ENCODE measurements around the gene TNPO3.

Gene TNPO3

DNA sequence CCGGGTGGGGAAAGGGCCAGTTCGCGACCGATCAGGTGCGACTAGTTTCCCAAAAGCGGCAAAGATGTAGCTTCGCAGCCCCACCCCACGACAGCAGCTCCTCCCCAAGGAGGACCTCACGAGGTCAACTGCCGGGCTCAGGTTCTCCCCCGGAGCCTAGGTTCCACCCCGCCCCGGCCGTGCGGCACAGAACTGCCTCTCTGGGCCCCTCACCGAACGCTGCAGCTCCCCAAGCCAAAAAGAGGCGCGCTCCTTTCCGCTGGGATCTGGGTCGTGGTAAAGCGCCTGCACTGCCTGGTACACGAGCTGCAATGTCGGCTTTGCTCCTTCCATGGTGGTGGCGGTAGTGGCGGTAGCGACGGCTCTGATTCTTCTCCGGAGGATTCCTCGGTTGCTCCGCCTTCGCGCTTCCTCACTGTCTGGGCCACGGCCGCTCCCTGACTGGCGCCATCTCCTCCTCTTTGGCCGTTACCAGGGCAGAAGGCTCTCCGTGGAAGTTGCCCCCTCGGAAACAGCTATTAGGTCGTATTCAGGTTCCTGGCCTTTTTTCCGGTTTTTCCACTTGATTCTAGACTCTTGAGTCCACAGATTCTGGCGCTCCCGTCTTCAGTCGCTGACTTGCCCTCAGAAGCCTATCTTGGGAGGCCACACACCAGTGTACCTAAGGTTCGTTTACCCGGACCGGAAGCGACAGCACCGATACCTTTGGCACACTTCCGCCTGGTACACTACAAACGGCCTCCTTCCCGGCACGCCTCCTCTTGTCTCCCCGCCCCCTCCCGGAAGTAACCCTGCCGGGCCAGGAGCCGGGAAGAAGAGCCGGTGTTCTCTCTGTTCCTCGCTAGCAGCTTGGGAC lies at the start of gene TNPO3:
TNPO3 (minus strand) TSS at position 674 of the 856 bp plus-strand sequence; CDS start at position 333, 341 bp downstream.
- peak; percentile 83 to 93 (median 86) for DNase-seq (ENCODE audit: low read depth in 4 of 4, low spot score in 1 of 4)

DNA sequence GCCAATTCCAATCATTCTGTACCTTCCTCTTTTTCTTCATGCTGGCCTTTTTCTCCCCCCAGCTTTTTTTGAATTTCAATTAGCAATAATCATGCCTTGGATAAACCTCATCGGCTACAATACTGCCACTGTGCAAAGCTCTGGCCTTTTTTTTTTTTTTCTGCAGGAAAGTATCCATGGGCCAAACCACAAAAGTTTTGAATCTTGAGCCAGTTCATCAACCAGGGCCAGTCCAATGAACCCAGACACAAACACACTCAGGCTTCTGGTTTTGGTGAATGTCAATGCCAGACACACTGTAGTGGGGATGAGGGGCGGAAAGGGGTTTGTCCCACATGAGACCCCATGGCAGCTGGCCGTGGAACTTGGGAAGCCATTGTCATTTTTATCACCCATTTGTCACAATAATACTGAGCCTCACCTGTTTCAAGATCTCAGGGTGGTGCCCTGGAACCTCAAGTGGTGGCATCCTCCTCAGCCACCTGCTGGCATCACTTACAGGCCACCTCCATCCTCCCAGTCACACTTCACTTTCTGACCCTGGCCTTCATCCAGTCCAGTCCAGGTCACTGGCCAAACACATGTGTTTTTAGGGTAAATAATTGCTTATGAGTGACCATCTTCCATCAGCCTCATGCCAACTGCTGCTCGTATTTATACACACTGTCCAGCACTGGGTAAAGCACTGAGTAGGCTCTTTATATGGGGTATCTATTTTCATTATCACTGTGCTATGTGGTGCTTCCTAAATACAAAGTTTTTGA lies 48.8 kb upstream of the TNPO3 start:
- DNase-seq (ENCODE audit: low read depth in 4 of 4, low spot score in 1 of 4) = no peak

DNA sequence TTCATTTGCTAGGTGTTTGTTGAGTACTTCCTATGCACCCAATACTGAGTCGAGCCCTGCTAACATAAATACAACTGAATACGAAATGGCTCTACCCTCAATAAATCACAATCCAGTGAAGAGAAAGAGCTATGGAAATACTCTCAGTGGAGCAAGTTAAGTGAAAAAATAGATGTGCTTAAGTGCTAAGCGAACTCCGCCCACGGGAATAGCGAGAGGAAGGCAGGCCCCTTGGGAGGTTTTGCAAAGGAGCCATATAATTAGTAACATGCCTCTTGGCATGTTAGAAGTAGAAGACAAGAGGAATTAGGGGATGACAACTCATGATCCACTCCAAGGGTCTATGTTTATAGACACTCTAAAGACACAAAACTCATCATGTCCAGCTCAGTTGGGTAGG lies 46.8 kb upstream of the TNPO3 start:
- DNase-seq (ENCODE audit: low read depth in 4 of 4, low spot score in 1 of 4) = no peak

DNA sequence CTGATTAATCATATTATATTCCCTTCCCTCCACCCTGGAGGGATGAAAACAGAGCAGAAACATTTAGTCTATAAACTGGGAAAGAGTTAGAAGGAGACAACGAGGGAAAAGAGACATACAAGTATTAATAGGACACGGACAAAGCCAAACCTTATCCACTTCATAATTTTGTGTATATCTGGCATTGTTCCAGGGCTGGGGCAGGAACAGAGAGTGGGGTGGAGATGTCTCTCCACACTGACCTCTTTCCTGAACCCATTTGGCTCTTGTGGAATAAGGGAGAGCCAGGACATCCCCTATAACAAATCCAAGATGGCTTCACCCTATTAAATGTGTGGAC lies 45.9 kb upstream of the TNPO3 start:
- DNase-seq (ENCODE audit: low read depth in 4 of 4, low spot score in 1 of 4) = no peak

DNA sequence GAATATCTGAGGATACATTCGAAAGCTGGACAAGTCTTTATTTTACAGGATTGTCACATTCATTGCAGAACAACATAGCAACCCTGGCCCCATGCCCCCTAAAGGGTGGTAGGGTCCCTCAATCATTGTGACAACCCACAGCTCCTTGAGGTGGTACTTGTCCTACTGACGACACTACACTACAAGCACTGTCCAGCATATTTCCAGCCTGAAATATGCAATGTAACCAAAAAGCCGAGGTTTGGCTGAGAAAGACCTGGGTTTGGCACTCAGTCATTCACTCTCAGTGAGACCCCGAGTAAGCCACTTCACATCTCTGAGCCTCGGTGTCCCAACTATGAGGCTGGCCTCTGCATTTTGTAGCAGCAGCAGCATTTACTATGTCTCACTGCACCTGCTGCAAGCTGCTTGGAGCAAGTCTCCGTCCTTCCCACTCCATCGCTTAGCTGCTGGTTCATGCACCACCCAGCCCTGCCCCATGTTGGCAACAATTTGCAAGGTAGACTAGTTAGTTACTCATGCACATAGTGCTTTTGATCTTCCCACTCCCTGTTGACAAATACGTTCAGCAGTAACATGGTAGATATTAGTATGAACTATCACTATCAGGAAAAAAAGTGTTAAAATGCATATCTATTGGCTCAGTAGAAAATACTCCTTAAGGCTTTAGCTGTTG lies 43.6 kb upstream of the TNPO3 start:
- no peak for DNase-seq (ENCODE audit: low read depth in 4 of 4, low spot score in 1 of 4)

DNA sequence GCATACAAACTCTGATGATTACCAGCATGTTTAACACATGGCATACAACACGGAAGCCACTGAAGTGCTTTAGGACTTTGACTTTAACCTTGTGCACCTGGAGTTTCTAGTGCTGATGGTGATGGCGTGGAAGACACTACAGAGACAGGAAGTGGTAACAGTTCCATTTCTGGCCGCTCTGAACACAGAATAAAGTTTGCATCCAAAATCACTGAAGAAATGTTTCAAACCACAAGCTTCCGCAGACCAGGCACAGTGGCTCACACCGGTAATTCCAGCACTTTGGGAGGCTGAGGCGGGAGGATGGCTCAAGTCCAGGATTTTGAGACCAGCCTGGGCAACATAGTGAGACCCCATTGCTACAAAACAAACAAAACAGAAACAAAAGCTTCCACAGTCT lies 40.3 kb upstream of the TNPO3 start:
- DNase-seq (ENCODE audit: low read depth in 4 of 4, low spot score in 1 of 4) = no peak

DNA sequence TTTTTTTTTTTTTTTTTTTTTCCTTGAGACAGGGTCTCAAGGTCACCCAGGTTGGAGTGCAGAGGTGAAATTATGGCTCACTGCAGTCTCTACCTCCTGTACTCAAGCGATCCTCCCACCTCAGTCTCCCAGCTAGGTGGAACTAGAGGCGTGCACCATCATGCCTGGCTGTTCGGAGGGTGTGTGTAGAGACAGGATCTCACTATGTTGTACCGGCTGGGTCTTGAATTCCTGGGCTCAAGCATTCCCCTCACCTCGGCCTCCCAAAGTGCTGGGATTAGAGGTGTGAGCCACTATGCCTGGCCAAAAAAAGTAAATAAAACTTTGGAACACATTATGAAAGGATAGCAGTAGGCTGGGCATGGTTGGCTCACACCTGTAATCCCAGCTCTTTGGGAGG lies 39.6 kb upstream of the TNPO3 start:
- no peak for DNase-seq (ENCODE audit: low read depth in 4 of 4, low spot score in 1 of 4)

DNA sequence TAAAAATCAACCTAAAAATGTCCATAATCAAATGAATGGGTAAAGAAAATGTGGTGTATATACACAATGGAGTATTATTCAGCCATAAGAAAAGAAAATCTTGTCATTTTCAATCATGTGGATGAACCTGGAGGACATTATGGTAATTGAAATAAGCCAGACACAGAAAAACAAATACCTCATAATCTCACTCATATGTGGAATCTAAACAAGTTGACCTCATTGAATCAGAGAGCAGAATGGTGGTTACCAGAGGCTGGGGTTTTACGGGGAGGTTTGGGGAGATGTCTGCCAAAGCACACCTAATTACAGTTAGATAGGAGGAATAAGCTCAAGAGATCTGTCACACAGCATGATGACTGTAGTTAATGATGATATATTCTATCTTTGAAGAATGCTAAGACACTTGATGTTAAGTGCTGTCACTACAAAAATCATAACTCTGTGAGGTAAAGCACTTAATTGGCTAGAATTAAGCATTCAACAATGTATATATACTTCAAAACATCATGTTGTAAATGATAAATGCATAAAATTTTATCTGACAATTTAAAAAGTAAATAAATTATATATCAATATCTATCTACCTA lies 39.1 kb upstream of the TNPO3 start:
- DNase-seq (ENCODE audit: low read depth in 4 of 4, low spot score in 1 of 4) = no peak

DNA sequence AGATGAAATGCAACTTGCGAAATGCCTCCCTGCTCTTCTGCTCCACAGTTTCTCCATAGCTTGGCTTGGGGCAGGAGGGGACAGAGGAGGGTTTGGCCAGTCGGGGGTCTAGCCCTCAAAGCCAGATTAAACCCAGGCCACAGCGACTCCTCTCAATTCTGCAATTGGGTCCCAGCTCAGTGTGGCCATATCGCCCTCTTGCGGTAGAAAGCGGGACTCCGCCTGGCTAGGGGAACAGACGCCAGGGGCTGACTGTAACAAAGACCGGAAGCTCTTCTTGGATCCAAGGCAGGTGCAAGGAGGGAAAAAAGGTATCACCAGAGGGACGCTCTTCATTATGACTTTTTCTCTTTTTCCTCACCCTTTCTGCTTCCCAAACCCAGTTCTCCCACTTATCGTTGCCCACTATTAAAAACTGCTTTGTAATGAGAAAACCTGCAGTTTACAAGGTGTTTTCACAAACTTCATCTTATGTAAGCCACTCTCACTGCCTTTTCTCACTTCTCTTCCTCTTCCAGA lies 36.6 kb upstream of the TNPO3 start:
- DNase-seq (ENCODE audit: low read depth in 4 of 4, low spot score in 1 of 4) = peak; percentile 83 to 89 (median 86)

DNA sequence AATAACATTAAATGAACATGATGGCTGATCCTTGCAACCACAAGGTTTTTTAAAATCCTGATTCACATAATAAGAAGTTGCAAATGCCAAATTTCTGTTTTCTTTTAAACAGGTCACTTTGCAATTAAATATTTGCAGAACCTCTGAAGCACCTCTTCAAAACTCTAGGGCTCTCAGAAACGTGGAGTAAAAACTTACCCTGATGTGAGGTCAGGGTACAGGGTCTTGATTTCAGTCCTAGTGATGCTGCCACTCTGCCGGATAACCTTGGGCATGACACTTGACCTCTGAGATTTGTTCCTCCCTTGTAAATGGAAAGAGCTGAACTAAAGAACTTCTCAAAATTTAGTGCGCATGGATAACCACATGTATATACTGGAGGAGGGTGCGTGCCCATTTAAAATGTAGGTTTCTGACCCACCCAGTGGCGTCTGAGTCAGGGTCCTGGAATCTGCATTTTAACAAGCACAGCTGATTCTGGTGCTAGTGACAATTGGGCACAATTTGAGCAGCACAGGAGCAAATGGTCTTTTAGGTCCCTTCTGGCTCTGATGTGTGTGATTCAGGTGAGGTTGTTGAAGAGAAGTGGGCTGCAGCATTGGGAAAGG lies 35.5 kb upstream of the TNPO3 start:
- no peak for DNase-seq (ENCODE audit: low read depth in 4 of 4, low spot score in 1 of 4)

DNA sequence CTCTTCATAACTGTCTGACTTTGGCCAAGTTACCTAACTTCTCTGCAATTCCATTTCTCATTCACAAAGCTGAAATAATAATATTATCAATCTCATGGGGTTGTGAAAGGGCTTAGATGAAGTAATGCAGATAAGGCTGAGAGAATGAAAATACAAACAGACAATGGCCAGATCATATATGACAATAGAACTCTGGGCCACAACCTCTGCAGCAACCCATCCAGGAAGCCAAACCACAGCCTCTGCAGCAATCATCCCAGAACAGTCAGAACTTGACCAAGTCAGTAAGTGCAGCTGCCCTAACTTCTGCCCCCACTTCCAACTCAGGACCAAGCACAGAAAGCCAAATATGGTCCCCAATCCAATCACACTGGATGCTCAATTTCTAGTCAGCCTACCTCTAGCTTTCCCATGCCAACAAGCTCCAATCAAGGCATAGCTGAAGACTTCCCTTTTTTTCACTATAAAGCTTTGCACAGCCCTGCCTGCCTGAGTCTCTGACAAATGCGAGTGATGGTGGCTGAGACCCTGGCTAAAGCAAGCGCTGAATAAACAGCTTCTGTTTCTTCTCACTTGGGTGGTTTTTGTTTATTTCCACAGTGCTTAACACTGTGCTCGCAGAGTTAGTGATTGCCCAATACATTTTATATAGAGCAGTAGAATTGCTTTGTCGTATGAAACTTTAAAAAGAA lies 34.8 kb upstream of the TNPO3 start:
- no peak for DNase-seq (ENCODE audit: low read depth in 4 of 4, low spot score in 1 of 4)

DNA sequence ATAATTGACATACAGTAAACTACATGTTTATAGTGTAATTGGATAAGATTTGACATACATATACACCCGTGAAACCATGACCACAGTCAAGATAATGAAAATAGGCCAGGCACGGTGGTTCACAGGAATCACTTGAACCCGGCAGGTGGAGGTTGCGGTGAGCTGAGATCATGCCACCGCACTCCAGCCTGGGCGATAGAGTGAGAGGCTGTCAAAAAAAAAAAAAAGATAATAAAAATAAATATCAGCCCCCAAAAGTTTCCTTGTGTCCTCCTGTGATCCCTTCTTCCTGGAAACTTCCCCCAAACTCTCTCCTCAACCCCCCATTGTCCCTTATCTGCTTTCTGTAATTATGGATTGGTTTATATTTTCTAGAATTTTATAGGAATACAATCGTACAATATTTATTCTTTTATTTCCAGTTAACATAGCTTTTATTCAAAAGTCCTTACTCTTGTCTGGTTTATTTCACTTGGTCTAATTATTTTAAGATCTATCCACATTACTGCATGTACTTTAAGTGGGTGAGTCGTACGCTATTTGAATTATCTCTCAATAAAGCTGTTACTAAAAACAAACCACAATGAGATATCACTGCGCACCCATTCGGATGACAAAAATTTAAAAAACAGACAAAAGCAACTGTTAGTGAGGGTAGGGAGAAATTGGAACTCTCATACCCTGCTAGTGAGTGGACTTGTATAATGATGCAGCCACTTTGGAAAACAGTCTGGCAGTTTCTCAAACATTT lies 30.1 kb upstream of the TNPO3 start:
- no peak for DNase-seq (ENCODE audit: low read depth in 4 of 4, low spot score in 1 of 4)

DNA sequence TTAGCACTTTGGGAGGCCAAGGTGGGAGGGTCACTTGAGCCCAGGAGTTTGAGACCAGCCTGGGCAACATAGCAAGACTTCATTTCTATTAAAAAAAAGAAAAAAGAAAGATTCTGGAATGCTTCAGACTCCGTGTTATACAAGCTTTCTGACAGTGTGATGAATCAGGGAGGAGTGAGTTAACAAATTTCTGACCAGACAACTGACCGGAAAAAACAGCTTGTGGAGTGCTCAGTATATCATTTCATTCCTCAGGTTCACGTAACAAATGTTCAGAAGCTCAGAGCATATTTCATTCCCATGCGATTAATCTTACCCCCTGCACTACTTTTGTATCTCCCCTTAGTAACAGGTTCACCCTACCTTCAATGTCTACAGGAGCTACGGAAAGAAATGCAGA lies 28.6 kb upstream of the TNPO3 start:
- DNase-seq (ENCODE audit: low read depth in 4 of 4, low spot score in 1 of 4) = no peak

DNA sequence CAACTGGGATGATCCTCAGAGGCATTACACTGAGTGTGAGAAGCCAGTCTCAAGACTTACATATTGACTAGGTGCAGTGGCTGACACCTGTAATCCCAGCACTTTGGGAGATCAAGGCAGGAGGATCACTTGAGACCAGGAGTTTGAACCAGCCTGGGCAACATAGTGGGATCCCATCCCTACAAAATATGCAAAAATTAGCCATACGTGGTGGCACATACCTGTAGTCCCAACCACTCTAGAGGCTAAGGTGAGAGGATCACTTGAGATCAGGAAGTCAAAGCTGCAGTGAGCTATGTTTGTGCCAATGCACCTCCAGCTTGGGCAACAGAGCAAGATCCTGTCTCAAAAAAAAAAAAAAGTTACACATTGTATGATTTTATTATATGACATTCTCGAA lies 23.5 kb upstream of the TNPO3 start:
- no peak for DNase-seq (ENCODE audit: low read depth in 4 of 4, low spot score in 1 of 4)

DNA sequence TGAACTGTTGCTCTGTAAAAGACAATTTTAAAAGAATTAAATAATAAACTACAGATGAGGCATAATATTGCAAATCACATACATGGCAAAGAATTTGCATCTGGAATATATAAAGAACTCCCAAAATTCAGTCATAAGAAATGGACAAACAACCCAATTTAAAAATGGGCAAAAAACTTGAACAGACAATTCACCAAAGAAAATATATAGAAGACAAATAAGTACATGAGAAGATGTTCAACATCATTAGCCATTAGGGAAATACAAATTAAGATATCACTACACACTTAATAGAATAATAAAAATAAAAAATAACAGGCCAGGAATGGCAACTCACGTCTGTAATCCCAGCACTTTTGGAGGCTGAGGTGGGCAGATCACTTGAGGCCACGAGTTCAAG lies 22.0 kb upstream of the TNPO3 start:
- no peak for DNase-seq (ENCODE audit: low read depth in 4 of 4, low spot score in 1 of 4)

DNA sequence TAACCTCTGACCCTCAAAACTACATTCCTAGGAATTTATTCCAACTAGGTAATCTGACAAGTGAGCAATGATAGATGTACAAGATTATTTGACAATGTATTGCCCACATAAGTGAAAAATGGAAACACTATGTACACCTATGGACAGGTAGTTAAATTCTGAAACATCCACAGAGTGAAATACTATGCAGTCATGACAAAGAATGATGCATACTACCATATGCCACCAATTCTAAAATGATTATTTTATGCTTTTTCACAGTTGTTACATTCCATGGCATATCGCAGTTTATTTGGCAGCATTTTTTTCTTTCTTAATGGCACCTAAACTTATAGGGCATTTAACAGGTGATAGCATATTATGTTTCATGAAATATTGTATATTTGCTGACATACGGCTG lies 20.1 kb upstream of the TNPO3 start:
- no peak for DNase-seq (ENCODE audit: low read depth in 4 of 4, low spot score in 1 of 4)

DNA sequence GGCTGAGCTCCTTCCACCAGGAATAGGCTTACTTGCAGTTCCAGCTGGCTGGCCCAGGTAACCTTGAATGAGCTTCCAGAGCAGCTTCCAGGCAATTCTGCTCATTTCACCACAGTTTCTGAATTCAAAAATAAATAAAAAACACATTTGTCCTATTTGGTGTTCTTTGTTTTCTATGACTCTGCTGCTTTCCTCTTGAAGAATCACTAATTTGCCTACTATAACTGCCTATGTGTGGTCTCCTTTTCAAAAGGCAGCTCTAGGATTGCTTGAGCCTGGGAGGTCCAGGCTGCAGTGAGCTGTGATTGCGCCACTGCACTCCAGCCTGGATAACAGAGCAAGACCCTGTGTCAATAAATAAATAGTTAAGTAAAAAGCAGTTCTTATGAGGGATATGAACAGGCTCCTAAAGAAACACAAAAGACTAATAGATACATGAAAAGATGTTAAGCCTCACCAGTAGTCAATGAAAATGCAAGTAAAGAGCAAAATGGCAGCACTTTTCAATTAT lies 19.5 kb upstream of the TNPO3 start:
- DNase-seq (ENCODE audit: low read depth in 4 of 4, low spot score in 1 of 4) = no peak

DNA sequence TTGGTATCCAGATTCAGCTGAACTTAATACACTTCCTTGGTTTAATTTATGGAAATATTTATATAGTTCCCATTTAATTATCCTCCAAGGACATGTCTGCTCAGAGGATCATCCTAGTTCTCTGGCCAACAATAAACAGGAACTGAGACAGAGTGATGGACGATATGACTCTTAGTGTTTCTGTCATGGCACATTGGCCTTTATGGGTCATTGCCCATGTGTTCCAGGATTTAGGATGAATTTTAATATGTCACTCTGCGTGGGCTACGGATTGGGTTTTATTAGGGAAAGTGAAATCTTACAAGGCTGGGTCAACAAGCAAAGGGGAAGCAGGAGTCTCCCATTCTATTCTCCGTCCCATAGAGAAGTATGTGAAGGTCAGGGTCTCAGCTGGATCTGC lies 18.8 kb upstream of the TNPO3 start:
- no peak for DNase-seq (ENCODE audit: low read depth in 4 of 4, low spot score in 1 of 4)

DNA sequence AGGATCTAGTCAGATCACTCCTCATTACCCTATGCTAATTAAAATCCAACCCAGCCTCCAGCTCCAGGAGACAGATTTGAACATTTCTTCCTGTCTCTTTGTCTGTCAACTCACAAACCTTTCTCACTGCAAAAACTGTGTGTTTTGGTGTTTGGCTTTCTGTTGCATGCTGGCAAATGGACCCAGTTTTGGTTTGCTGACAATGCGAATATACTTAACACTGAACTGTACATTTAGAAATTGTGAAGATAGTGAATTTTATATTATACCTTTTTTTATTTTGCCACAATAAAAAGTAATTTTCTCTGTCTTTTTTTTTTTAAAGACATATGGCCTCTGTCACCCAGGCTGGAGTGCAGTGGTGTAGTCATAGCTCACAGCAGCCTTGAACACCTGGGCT lies 18.3 kb upstream of the TNPO3 start:
- no peak for DNase-seq (ENCODE audit: low read depth in 4 of 4, low spot score in 1 of 4)

Measured in stimulated activated CD4-positive, alpha-beta T cell treated with anti-CD3 and anti-CD28 coated beads, Interleukin-1b, Interleukin-23, amount 100 ng/mL, for 24 hours (primary cell).